B cell (primary cell): ENCODE data around the gene NKX2-2. TPM values are rescaled to one million over a fixed set of nuclear protein-coding genes. Genes with fewer than 3 reads are reported as not detected.

Source experiments
- ATAC-seq: fragments of 200-7000 bp; cut with Tn5 transposase; one replicate; pipeline ENCODE4 v1.10.0; 2021; ENCODE audit warnings: low read depth, mild to moderate bottlenecking, moderate number of reproducible peaks, moderate library complexity
- CTCF ChIA-PET: fragments of 350-600 bp; sonication (Branson Sonifier 250); formaldehyde crosslinking; loops from one replicate; lab custom pipeline; 2021; ENCODE audit warnings: antibody characterized with exemption, inconsistent platforms; lab: Charles Lee
- POLR2A ChIA-PET: fragments of 350-600 bp; sonication (Branson Sonifier 250); formaldehyde crosslinking; loops from one replicate; lab custom pipeline; 2021; ENCODE audit warnings: antibody characterized with exemption; lab: Charles Lee
- DNase-seq: peaks from one replicate; pipeline ENCODE4 v3.0.0; 2013
- H2AFZ ChIP-seq: 2 replicates; pipeline ENCODE4 v1.6.1; 2012; ENCODE audit warnings: mild to moderate bottlenecking, low read depth, low read length; ENCODE audit not compliant: insufficient read depth, poor library complexity, severe bottlenecking
- H3K27ac ChIP-seq, 2 donors: 1 replicate in 1 of 2; 2 replicates in 1 of 2; pipeline ENCODE4 v1.5.1; 2012 to 2013; ENCODE audit warnings: low read length in 2 of 2, mild to moderate bottlenecking in 2 of 2, moderate library complexity in 1 of 2
- H3K27me3 ChIP-seq, 4 experiments: fragments of 200-600 bp in 1 of 4; sonication (generic) in 1 of 4; replicated peaks in 1 of 4; 1 replicate in 2 of 4; 2 replicates in 2 of 4; pipeline versions ENCODE4 v1.6.1 to v1.7.0; 2013 to 2016; ENCODE audit warnings: low read length in 3 of 4, mild to moderate bottlenecking in 2 of 4, mixed read lengths in 1 of 4, moderate library complexity in 1 of 4; ENCODE audit not compliant: insufficient read depth in 4 of 4, control insufficient read depth in 3 of 4; ENCODE audit errors: control extremely low read depth in 1 of 4
- H3K36me3 ChIP-seq, 2 experiments: replicated peaks in 1 of 2; 1 replicate in 1 of 2; 2 replicates in 1 of 2; pipeline versions ENCODE4 v1.6.1 to v1.7.1; 2013; ENCODE audit warnings: low read length in 1 of 2; ENCODE audit not compliant: insufficient read depth in 2 of 2, control insufficient read depth in 1 of 2; ENCODE audit errors: control extremely low read depth in 1 of 2, extremely low read depth in 1 of 2
- H3K4me1 ChIP-seq, 2 donors: fragments of 200-600 bp in 1 of 2; sonication (generic) in 1 of 2; 1 replicate in 1 of 2; 2 replicates in 1 of 2; pipeline versions ENCODE4 v1.5.1 to v1.6.1; 2013 to 2017; ENCODE audit warnings: low read length in 2 of 2; ENCODE audit not compliant: control insufficient read depth in 2 of 2, insufficient read depth in 2 of 2
- H3K4me2 ChIP-seq: replicated peaks from 2 replicates; pipeline ENCODE3; 2012; ENCODE audit warnings: mild to moderate bottlenecking, low read depth, low read length; ENCODE audit not compliant: poor library complexity, severe bottlenecking
- H3K4me3 ChIP-seq, 5 experiments: fragments of 200-600 bp in 1 of 5; sonication (generic) in 1 of 5; 1 replicate in 3 of 5; 2 replicates in 2 of 5; pipeline versions ENCODE4 v1.5.1 to v1.7.0; 2011 to 2016; ENCODE audit warnings: low read length in 4 of 5, mild to moderate bottlenecking in 4 of 5, low read depth in 2 of 5, control low read depth in 1 of 5, moderate library complexity in 1 of 5; ENCODE audit not compliant: insufficient read depth in 1 of 5; ENCODE audit errors: control extremely low read depth in 1 of 5, extremely low read depth in 1 of 5
- H3K79me2 ChIP-seq: fragments of 200-600 bp; sonication (generic); one replicate; pipeline ENCODE4 v1.6.0; 2016; ENCODE audit warnings: low read length; ENCODE audit not compliant: control insufficient read depth, insufficient read depth
- H3K9ac ChIP-seq: fragments of 200-600 bp; sonication (generic); 2 replicates; pipeline ENCODE4 v1.6.1; 2017; ENCODE audit warnings: mild to moderate bottlenecking, low read length, moderate library complexity
- H3K9me3 ChIP-seq, 3 donors: one replicate each; pipeline versions ENCODE4 v1.6.1 to v1.7.1; 2013; ENCODE audit warnings: low read length in 2 of 3; ENCODE audit not compliant: control insufficient read depth in 2 of 3, insufficient read depth in 1 of 3; ENCODE audit errors: control extremely low read depth in 1 of 3
- H4K20me1 ChIP-seq: 2 replicates; pipeline ENCODE4 v1.6.0; 2012; ENCODE audit warnings: mild to moderate bottlenecking, low read length; ENCODE audit not compliant: insufficient read depth, control insufficient read depth, poor library complexity, severe bottlenecking
- H3K27ac Mint-ChIP-seq: one replicate; pipeline ENCODE4 v1.8.0; 2021; ENCODE audit warnings: mixed read lengths
- H3K27me3 Mint-ChIP-seq: one replicate; pipeline ENCODE4 v1.8.0; 2021; ENCODE audit warnings: mixed read lengths
- H3K4me1 Mint-ChIP-seq: one replicate; pipeline ENCODE4 v1.8.0; 2021; ENCODE audit warnings: mixed read lengths
- H3K4me3 Mint-ChIP-seq: one replicate; pipeline ENCODE4 v1.8.0; 2021; ENCODE audit warnings: mixed read lengths
- H3K9me3 Mint-ChIP-seq: one replicate; pipeline ENCODE4 v1.8.0; 2022; ENCODE audit warnings: mixed read lengths; ENCODE audit not compliant: insufficient read depth
- CTCF ChIP-seq: fragments of 200-600 bp; IDR thresholded peaks from one replicate; pipeline ENCODE4 v1.8.0; 2022; ENCODE audit warnings: antibody characterized with exemption, mild to moderate bottlenecking
- EZH2 ChIP-seq: IDR thresholded peaks from 2 replicates; pipeline ENCODE4 v1.6.1; 2012; ENCODE audit warnings: borderline replicate concordance, low read depth, mild to moderate bottlenecking, moderate library complexity, low read length; ENCODE audit not compliant: insufficient read depth, poor library complexity, severe bottlenecking
- WGBS: methylation state at CpG from one replicate; pipeline ENCODE4 v1.1.5; 2013; ENCODE audit warnings: missing lambda C conversion rate; ENCODE audit not compliant: insufficient coverage; 5-methylcytosine and 5-hydroxymethylcytosine counted together
- intact Hi-C: fragments of 100-400 bp; cut with micrococcal nuclease; formaldehyde crosslinking; loops from one replicate; pipeline ENCODE4 v1.10.0; 2022
- polyA plus RNA-seq: library from polyadenylated mRNA; depleted of rRNA; stranded (reverse); fragments of >200 nt; gene quantifications from 2 replicates; pipeline ENCODE4 v1.2.3, GENCODE V29; 2012
- total RNA-seq, 2 donors: library from RNA; stranded (reverse); fragments of 120-200 nt in 1 of 2; gene quantifications; 1 replicate in 1 of 2; 2 replicates in 1 of 2; pipeline versions ENCODE4 v1.2.3 to v1.2.4, GENCODE V29; 2013 to 2022

The NKX2-2 gene
- total and polyA plus RNA-seq, 2 donors (not counting 1 experiment from before 2014, with no cell fraction given): not detected

GRCh38 chr20:21505161-21505809, 8.6 kb downstream of the NKX2-2 start:
- peak overlapping the region; percentile 77 for H3K4me2 ChIP-seq
- peaks cover 0 to 67% (median 31%) of the 10 kb centered on the region in 4 experiments for H3K27me3 ChIP-seq
- peaks cover 25% of the 10 kb centered on the region for H3K4me1 Mint-ChIP-seq
- no peaks in the 10 kb centered on the region for H4K20me1 ChIP-seq
- intact Hi-C loops: loop anchor here (2.0 to 5.0 kb wide), 3 partner anchors 108 to 1423 kb away; partner anchors contain the start of gene NKX2-4
- CTCF ChIA-PET: interaction anchor here (0.6 to 4.0 kb wide), 31 partner anchors 10 to 1420 kb away, joined by 3 to 76 read pairs (median 4); no protein-coding TSS in a partner anchor
- WGBS: 7% methylated on average over 24 of the region's 36 CpGs
- POLR2A ChIA-PET: no interaction called here
- ATAC-seq: peak; percentile 78
- peak overlapping the region; percentile 13 for H3K9ac ChIP-seq
- no peaks in the 10 kb centered on the region for H3K79me2 ChIP-seq
- TF ChIP-seq CTCF: peak; percentile 92
- TF ChIP-seq EZH2: no peak
- H3K9me3 ChIP-seq: peaks cover 0 to 25% (median 0%) of the 10 kb centered on the region in 3 donors
- no peaks in the 10 kb centered on the region for H3K36me3 ChIP-seq
- peak; percentile 73 for DNase-seq
- no peaks in the 10 kb centered on the region for H3K9me3 Mint-ChIP-seq
- peaks cover 20 to 28% of the 10 kb centered on the region in 2 donors for H3K4me1 ChIP-seq
- peak overlapping the region; percentile 55 for H3K4me3 Mint-ChIP-seq
- H3K4me3 ChIP-seq: peak overlapping the region in 1 of 5 experiments; percentile 37
- H3K27me3 Mint-ChIP-seq: peaks cover 56% of the 10 kb centered on the region
- H2AFZ ChIP-seq: peak overlapping the region; percentile 70
- H3K27ac Mint-ChIP-seq: no peak overlapping the region
- H3K27ac ChIP-seq: no peak overlapping the region

DNA sequence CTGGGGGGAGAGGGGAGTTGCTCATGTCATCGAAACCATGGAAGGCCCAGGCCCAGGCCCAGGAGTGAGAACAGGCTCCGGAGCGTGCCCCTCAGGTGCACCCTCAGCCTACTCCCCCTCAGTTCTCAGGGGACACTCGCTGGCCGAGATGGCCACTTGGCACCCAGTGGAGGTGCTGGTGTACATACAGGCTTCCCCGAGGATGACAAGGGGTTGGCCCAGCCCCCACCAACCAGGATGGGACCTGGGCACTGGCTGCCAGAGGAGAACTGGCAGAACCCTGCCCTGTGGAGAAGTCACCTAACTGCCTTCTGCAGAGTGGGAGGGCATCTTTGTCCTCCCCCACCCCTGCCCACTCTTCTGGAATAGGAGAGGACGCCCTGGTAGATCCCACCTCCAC, 9.5 kb downstream of the NKX2-2 start:
- DNase-seq (no peak), ATAC-seq (no peak)
- H3K4me1 ChIP-seq: peaks cover 12 to 22% of the 10 kb centered on the region in 2 donors
- Mint-ChIP-seq H3K9me3 (no peaks in the 10 kb centered on the region), H3K27me3 (peaks cover 53% of the 10 kb centered on the region), H3K27ac (no peak overlapping the region), H3K4me1 (peaks cover 18% of the 10 kb centered on the region), H3K4me3 (no peak overlapping the region)
- CTCF ChIA-PET: interaction anchor here (1.1 to 4.0 kb wide), 21 partner anchors 9 to 683 kb away, joined by 3 to 76 read pairs (median 6); no protein-coding TSS in a partner anchor
- POLR2A ChIA-PET: no interaction called here
- no peak overlapping the region for H3K27ac ChIP-seq
- H3K4me2 ChIP-seq: no peak overlapping the region
- H3K79me2 ChIP-seq: no peaks in the 10 kb centered on the region
- no peaks in the 10 kb centered on the region for H4K20me1 ChIP-seq
- no peak overlapping the region for H2AFZ ChIP-seq
- H3K9me3 ChIP-seq: peaks cover 0 to 17% (median 0%) of the 10 kb centered on the region in 3 donors
- H3K9ac ChIP-seq: no peak overlapping the region
- TF ChIP-seq EZH2 (no peak), CTCF (no peak)
- WGBS: 88% methylated on average over 5 of the region's 7 CpGs
- no peak overlapping the region for H3K4me3 ChIP-seq
- H3K36me3 ChIP-seq: no peaks in the 10 kb centered on the region
- peaks cover 0 to 60% (median 26%) of the 10 kb centered on the region in 4 experiments for H3K27me3 ChIP-seq
- intact Hi-C loops: loop anchor here (2.0 kb wide), 1 partner anchor 456 kb away; no protein-coding TSS in a partner anchor
